Right cardiac atrium (tissue), 5 donors: ENCODE data around the gene PIK3R2. TPM values are rescaled to one million over a fixed set of nuclear protein-coding genes. Genes with fewer than 3 reads are reported as not detected.

Experiments used
- ATAC-seq, 2 donors: fragments of 200-7000 bp; cut with Tn5 transposase; one replicate each; pipeline versions ENCODE4 v1.8.0 to v1.9.1; 2020; ENCODE audit warnings: moderate library complexity in 2 of 2, mild to moderate bottlenecking in 1 of 2
- DNase-seq, 3 donors: peaks; one replicate each; pipeline ENCODE4 v3.0.0-alpha.2; 2020
- H3K27ac ChIP-seq: one replicate; pipeline ENCODE4 v1.5.1; 2013; ENCODE audit warnings: mild to moderate bottlenecking, low read length, control low read depth, moderate library complexity
- H3K27me3 ChIP-seq: one replicate; pipeline ENCODE4 v1.6.1; 2013; ENCODE audit not compliant: control insufficient read depth, insufficient read depth
- H3K4me1 ChIP-seq: one replicate; pipeline ENCODE4 v1.6.1; 2013; ENCODE audit warnings: low read length; ENCODE audit not compliant: control insufficient read depth, insufficient read depth
- H3K4me3 ChIP-seq: one replicate; pipeline ENCODE4 v1.5.1; 2013; ENCODE audit warnings: low read length, control low read depth
- H3K9me3 ChIP-seq: one replicate; pipeline ENCODE4 v1.6.1; 2013; ENCODE audit warnings: low read length; ENCODE audit not compliant: control insufficient read depth
- WGBS: extraction: QIAGEN DNeasy Blood & Tissue Kit; methylation state at CpG from one replicate; pipeline ENCODE4 v1.1.7; 2013; 5-methylcytosine and 5-hydroxymethylcytosine counted together
- intact Hi-C, 4 donors: fragments of 100-400 bp; cut with DNase I; formaldehyde crosslinking; loops; one replicate each; pipeline versions ENCODE4 v1.11.0 to v1.14.0; 2022 to 2023
- polyA plus RNA-seq: library from polyadenylated mRNA; stranded (reverse); fragments of 200-250 nt; gene quantifications from one replicate; pipeline ENCODE4 v1.2.3, GENCODE V29; 2013
- total RNA-seq, 4 donors: library from RNA; stranded (reverse); fragmentation: NEBNext Ultra II Directional; extraction: Animal tissue kit (Norgen Biotek cat#: 25700); gene quantifications; one replicate each; pipeline ENCODE4 v1.2.1, GENCODE V29; 2021
- donor health status: healthy with polysubstance abuse.
- donor health status: DM: no; HTN: yes; CAD: no.
- donor health status: DM: no; HTN: no; CAD: no.
- donor health status: DM: no; HTN: yes; CAD: no; lungs with severe emphysema.
- donor health status: DM: yes; HTN: yes; CAD: no.

Gene PIK3R2
- total and polyA plus RNA-seq, 5 donors = 7.1 to 30.1 (median 24.9) TPM

DNA sequence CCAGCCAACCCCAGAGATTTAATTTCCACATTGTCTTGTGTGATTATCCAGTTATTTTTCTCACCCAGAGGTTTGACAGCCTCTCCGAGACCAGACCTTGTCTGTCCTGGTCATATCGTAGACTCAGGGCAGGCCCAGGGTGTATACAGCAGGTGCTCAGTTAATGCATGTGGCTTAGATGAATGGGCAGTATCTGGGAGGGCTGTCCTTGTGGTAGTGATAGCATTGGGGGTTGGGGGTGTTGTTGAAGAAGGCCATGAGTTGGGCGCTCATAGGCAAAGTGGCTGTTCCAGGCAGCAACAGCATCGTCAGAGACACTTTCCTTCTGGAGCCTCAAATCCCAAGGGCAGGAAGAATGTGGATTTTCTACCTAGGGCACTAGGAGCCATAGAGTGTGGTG is 38.5 kb upstream of the PIK3R2 start:
- ATAC-seq = no peak
- WGBS = 92% methylated on average over 4 of the region's 4 CpGs
- intact Hi-C loops = loop anchor here in 3 of 4 donors (5.0 to 10.0 kb wide), 4 partner anchors 48 to 138 kb away; no protein-coding TSS in a partner anchor
- H3K27ac ChIP-seq = no peak overlapping the region
- H3K27me3 ChIP-seq = no peaks in the 10 kb centered on the region
- no peaks in the 10 kb centered on the region for H3K9me3 ChIP-seq
- peaks cover 3% of the 10 kb centered on the region for H3K4me1 ChIP-seq
- no peak overlapping the region for H3K4me3 ChIP-seq
- DNase-seq = no peak

- 19% methylated on average over 11 of the region's 11 CpGs for WGBS
- Histone ChIP-seq H3K27ac (no peak overlapping the region), H3K4me3 (peak overlapping the region; percentile 83), H3K4me1 (peaks cover 3% of the 10 kb centered on the region), H3K9me3 (no peaks in the 10 kb centered on the region), H3K27me3 (no peaks in the 10 kb centered on the region)
- DNase-seq (no peak), ATAC-seq (no peak)
- intact Hi-C loops = loop anchor here in 3 of 4 donors (5.0 to 10.0 kb wide), 2 partner anchors 35 to 47 kb away; partner anchors contain the start of gene PIK3R2 (in 2 of the 3)
These were observed 35.6 kb upstream of the PIK3R2 start for GRCh38 chr19:18117364-18117691.

DNA sequence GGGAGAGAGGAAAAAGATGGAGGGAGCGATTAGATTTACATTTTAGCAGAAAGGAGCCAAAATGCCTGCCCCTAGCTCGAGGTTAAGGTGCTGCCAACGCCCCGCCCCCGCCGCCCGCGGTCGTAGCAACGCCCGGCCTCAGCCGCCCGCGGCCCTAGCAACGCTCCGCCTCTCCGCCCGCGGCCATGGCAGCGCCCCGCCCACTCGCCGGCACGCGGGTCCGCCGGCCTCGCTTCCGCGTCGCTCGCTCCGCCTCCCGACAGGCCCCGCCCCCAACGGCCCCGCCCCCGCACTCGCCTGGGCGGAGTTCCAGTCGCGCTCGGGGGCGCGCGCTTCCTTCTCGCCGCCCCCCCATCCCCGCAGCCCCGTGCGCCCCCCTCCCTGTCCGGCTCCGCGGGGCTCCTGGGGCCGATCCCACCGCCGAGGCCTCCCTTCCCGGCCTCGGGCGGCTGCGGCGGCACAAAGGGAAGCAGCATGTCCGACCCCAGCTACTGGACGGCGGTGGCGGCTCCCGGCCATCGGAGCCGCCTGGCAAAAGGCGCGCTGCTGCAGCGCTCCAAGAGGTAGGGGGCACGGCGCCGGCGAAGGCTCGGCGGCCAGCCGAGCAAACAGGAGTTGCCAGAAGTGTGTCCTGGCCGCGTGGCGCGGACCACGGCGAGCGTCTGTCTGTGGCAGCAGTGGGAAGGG is 35.1 kb upstream of the PIK3R2 start:
- intact Hi-C loops = loop anchor here in 3 of 4 donors (5.0 to 10.0 kb wide), 2 partner anchors 34 to 47 kb away; partner anchors contain the start of gene PIK3R2 (in 2 of the 3)
- Histone ChIP-seq H3K9me3 (no peaks in the 10 kb centered on the region), H3K27ac (no peak overlapping the region), H3K4me1 (peaks cover 3% of the 10 kb centered on the region), H3K4me3 (peak overlapping the region; percentile 83), H3K27me3 (no peaks in the 10 kb centered on the region)
- peak; percentile 94 for ATAC-seq
- WGBS = 1% methylated on average over 86 of the region's 86 CpGs
- peak; percentile 91 to 97 (median 97) for DNase-seq

DNA sequence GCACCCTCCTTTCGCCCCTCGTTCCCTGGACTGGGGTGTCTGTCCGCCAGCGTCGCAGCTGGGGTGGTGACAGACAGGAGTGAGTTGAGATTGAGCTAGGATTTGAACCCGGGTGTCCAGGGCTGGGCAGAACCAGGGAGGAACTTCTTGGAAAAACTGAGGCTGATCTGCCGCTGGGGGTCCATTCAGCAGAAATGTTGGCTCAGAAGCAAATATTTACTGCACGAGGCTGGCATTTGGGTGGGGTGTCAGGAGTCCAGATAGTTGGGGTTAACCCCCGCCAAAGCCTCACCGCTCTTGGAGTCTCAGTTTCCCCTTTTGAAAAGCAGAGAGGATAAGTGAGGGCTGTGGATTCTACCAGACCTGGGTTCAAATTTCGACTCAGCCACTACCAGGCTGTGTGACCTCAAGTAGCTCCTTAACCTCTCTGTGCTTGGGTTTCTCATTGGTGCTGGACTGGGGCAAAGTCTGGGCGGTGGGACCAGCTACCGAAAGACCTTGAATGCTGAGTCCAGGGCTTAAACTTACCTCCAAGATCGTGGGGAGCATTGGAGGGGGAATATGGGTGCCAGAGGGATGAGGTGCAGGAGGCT is 34.4 kb upstream of the PIK3R2 start:
- intact Hi-C loops = loop anchor here in 3 of 4 donors (5.0 to 10.0 kb wide), 2 partner anchors 34 to 46 kb away; partner anchors contain the start of gene PIK3R2 (in 2 of the 3)
- H3K27ac ChIP-seq = no peak overlapping the region
- H3K4me1 ChIP-seq = peaks cover 3% of the 10 kb centered on the region
- 34% methylated on average over 14 of the region's 14 CpGs for WGBS
- no peaks in the 10 kb centered on the region for H3K27me3 ChIP-seq
- DNase-seq (no peak), ATAC-seq (no peak)
- no peaks in the 10 kb centered on the region for H3K9me3 ChIP-seq
- H3K4me3 ChIP-seq = peak overlapping the region; percentile 83

- peaks cover 3% of the 10 kb centered on the region for H3K4me1 ChIP-seq
- no peak overlapping the region for H3K27ac ChIP-seq
- H3K27me3 ChIP-seq = no peaks in the 10 kb centered on the region
- WGBS = 47% methylated on average over 13 of the region's 13 CpGs
- no peak for ATAC-seq
- no peak overlapping the region for H3K4me3 ChIP-seq
- no peaks in the 10 kb centered on the region for H3K9me3 ChIP-seq
- no peak for DNase-seq
- intact Hi-C loops = loop anchor here in 3 of 4 donors (5.0 to 10.0 kb wide), 2 partner anchors 33 to 46 kb away; partner anchors contain the start of gene PIK3R2 (in 2 of the 3)
These were observed 33.8 kb upstream of the PIK3R2 start for GRCh38 chr19:18119013-18119716.

DNA sequence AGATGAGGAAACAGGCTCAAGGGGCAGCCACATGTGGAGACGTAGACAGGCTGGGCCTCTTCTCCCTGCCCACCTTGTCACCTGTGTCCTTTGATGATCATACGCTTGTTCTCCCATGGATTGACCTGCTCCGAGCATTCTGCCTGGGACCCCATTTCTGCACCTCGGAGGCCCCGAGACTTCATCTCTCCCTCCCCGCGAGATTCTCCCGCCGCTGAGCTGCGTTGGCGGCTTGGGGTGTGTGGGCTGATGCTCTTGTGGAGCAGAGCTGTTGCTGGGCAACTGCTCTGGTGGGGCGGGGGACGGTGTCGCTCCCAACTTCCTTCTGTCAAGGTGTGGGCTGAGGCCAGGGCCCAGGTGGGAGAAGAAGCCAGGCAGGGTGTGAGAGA is 33.3 kb upstream of the PIK3R2 start:
- intact Hi-C loops = loop anchor here in 3 of 4 donors (5.0 to 10.0 kb wide), 2 partner anchors 33 to 45 kb away; partner anchors contain the start of gene PIK3R2 (in 2 of the 3)
- Histone ChIP-seq H3K4me3 (no peak overlapping the region), H3K4me1 (peaks cover 3% of the 10 kb centered on the region), H3K27me3 (no peaks in the 10 kb centered on the region), H3K27ac (no peak overlapping the region), H3K9me3 (no peaks in the 10 kb centered on the region)
- DNase-seq (no peak), ATAC-seq (no peak)
- 82% methylated on average over 14 of the region's 14 CpGs for WGBS

DNA sequence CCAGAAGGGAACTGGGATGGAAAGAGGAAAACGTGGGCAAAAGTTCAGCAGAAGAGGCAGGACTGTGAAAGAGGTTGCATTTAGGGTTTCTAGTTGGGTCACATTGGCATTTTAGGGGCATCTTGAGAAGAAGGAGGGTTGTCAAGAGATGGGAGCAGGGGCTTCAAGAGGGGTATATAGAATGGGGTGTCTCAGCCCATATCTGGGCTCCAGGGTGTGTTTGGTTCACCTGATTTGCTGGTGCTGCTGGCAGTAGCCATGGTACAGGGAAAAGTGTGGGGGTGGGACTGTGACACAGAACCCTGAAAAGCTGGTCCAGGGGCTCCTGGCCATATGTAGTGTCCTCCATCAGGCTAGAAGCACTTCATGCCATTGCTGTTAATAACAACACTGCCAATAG is 32.8 kb upstream of the PIK3R2 start:
- Histone ChIP-seq H3K4me1 (peaks cover 3% of the 10 kb centered on the region), H3K9me3 (no peaks in the 10 kb centered on the region), H3K27ac (no peak overlapping the region), H3K27me3 (no peaks in the 10 kb centered on the region), H3K4me3 (no peak overlapping the region)
- DNase-seq (no peak), ATAC-seq (no peak)
- 58% methylated on average over 1 of the region's 1 CpG for WGBS
- intact Hi-C loops = no loop called here

GRCh38 chr19:18121166-18121565 is 31.8 kb upstream of the PIK3R2 start:
- ATAC-seq = no peak
- Histone ChIP-seq H3K4me1 (peaks cover 3% of the 10 kb centered on the region), H3K9me3 (no peaks in the 10 kb centered on the region), H3K4me3 (no peak overlapping the region), H3K27me3 (no peaks in the 10 kb centered on the region), H3K27ac (no peak overlapping the region)
- intact Hi-C loops = no loop called here
- no peak for DNase-seq
- WGBS = 95% methylated on average over 5 of the region's 5 CpGs

- WGBS = 90% methylated on average over 7 of the region's 7 CpGs
- no peaks in the 10 kb centered on the region for H3K27me3 ChIP-seq
- H3K4me3 ChIP-seq = no peak overlapping the region
- no peak for DNase-seq
- no peaks in the 10 kb centered on the region for H3K9me3 ChIP-seq
- intact Hi-C loops = no loop called here
- peaks cover 2% of the 10 kb centered on the region for H3K4me1 ChIP-seq
- no peak overlapping the region for H3K27ac ChIP-seq
- ATAC-seq = no peak
These were observed 30.5 kb upstream of the PIK3R2 start for GRCh38 chr19:18122424-18122823.

DNA sequence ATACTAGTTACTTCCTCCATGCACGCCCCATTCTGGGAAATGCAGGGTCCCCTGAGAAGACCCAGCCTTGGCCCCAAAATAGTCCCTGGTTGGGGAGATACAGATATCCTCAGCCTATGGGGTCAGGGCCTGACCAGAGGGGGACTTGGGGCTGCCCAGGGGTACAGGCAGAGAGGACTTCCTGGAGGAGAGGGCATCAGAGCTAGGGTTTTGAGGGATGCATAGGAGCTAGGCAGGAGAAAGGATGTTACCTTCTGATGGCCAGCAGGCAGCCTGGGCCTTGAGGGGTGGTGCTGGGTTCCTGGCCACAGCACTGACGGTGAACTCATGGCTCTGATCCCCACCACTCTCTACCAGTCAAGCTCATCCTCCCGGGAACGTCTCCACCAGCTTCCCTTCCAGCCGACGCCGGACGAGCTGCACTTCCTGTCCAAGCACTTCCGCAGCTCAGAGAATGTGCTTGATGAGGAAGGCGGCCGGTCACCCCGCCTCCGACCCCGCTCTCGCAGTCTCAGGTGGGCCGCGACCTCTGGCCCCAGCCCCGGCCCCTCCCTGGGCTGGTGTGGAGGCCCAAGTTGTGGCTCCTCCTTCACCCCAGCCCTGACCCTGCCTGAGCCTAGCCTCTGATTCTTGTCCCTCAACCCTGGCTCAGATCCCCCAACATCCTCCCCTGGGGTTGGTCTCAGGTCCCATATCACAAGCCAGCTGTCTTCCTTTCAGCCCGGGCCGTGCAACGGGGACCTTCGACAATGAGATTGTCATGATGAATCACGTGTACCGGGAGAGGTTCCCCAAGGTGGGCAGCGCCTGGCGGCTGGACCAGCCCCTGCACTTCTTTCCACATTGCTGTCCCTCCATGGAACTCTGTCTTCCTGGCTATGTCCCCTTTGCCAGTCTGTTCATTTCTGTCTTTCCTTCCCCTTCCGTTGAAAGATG is 29.8 kb upstream of the PIK3R2 start:
- DNase-seq (peak in 2 of 3 donors; percentile 69 to 70), ATAC-seq (peak in 1 of 2 donors; percentile 52)
- intact Hi-C loops = no loop called here

More for the DNA sequence above, 29.8 kb upstream of the PIK3R2 start:
- no peak overlapping the region for H3K4me3 ChIP-seq
- H3K4me1 ChIP-seq = no peaks in the 10 kb centered on the region
- H3K27ac ChIP-seq = peak overlapping the region; percentile 9
- 69% methylated on average over 27 of the region's 27 CpGs for WGBS
- no peaks in the 10 kb centered on the region for H3K27me3 ChIP-seq
- no peaks in the 10 kb centered on the region for H3K9me3 ChIP-seq
